Memory B cell (primary cell): Measurements from ENCODE around the gene NUP37.

Experiments used
- ATAC-seq: fragments of 150-1000 bp; cut with Tn5 transposase; 2 replicates; pipeline ENCODE4 v1.10.0; 2021; ENCODE audit warnings: low read depth, mild to moderate bottlenecking, moderate library complexity
- DNase-seq, 2 donors: peaks; one replicate each; pipeline ENCODE4 v3.0.0; 2022; ENCODE audit warnings: low spot score in 2 of 2
- H3K27ac Mint-ChIP-seq: one replicate; pipeline ENCODE4 v1.8.0; 2022; ENCODE audit warnings: mild to moderate bottlenecking, moderate library complexity, mixed read lengths
- H3K27me3 Mint-ChIP-seq: one replicate; pipeline ENCODE4 v1.8.0; 2022; ENCODE audit warnings: mixed read lengths
- H3K36me3 Mint-ChIP-seq: one replicate; pipeline ENCODE4 v1.8.0; 2022; ENCODE audit warnings: mild to moderate bottlenecking, mixed read lengths
- H3K4me1 Mint-ChIP-seq: one replicate; pipeline ENCODE4 v1.8.0; 2022; ENCODE audit warnings: mixed read lengths
- H3K4me3 Mint-ChIP-seq: one replicate; pipeline ENCODE4 v1.8.0; 2022; ENCODE audit warnings: mild to moderate bottlenecking, moderate library complexity, mixed read lengths
- H3K9me3 Mint-ChIP-seq: one replicate; pipeline ENCODE4 v1.8.0; 2022; ENCODE audit warnings: mixed read lengths

Gene NUP37

DNA sequence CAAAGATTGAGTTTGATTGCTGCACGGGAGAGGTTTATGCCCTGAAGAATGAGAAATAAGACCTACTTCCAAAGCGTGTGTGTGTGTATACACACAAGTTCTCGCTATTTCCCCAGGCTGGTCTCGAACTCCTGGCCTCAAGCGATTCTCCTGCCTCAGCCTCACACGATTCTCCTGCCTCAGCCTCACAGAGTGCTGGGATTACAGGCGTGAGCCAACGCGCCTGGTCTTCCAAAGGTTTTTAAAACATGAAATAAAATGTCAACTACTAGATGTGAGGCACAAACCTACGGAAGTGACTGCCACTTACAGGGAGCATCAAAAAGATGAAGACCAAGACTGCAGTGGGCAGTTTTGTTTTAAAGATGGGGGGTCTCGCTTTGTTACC lies 57.5 kb downstream of the NUP37 start:
- Mint-ChIP-seq H3K4me3 (peak overlapping the region; percentile 94), H3K27ac (peak overlapping the region; percentile 100)

GRCh38 chr12:102061560-102062418 lies 58.1 kb downstream of the NUP37 start, which contains the start of gene WASHC3:
TSS of gene WASHC3 (minus strand) at chr12:102061991. CDS start at chr12:102061962, 29 bp downstream.
- Mint-ChIP-seq H3K4me3 (peak within 1 kb of the TSS; percentile 94), H3K4me1 (peaks cover 10% of the 10 kb centered on the region), H3K36me3 (peaks cover 12% of the 10 kb centered on the region), H3K27me3 (no peaks in the 10 kb centered on the region), H3K27ac (peak within 1 kb of the TSS; percentile 100), H3K9me3 (no peaks in the 10 kb centered on the region)
- peak; percentile 85 to 90 for DNase-seq
- peak; percentile 90 for ATAC-seq

More for the DNA sequence above, 57.5 kb downstream of the NUP37 start:
- H3K4me1 Mint-ChIP-seq = peaks cover 9% of the 10 kb centered on the region
- ATAC-seq (no peak), DNase-seq (no peak)
- H3K9me3 Mint-ChIP-seq = no peaks in the 10 kb centered on the region
- no peaks in the 10 kb centered on the region for H3K27me3 Mint-ChIP-seq
- peaks cover 9% of the 10 kb centered on the region for H3K36me3 Mint-ChIP-seq

GRCh38 chr12:102061096-102061559 lies 58.8 kb downstream of the NUP37 start:
- peaks cover 18% of the 10 kb centered on the region for H3K36me3 Mint-ChIP-seq
- peak; percentile 25 to 56 for DNase-seq

GRCh38 chr12:102059343-102059742 lies 60.6 kb downstream of the NUP37 start:
- no peaks in the 10 kb centered on the region for H3K9me3 Mint-ChIP-seq
- H3K27me3 Mint-ChIP-seq = no peaks in the 10 kb centered on the region
- peaks cover 26% of the 10 kb centered on the region for H3K36me3 Mint-ChIP-seq
- H3K27ac Mint-ChIP-seq = no peak overlapping the region
- ATAC-seq (no peak), DNase-seq (no peak)
- H3K4me1 Mint-ChIP-seq = peaks cover 16% of the 10 kb centered on the region
- no peak overlapping the region for H3K4me3 Mint-ChIP-seq

More at GRCh38 chr12:102061096-102061559, 58.8 kb downstream of the NUP37 start:
- Mint-ChIP-seq H3K27me3 (no peaks in the 10 kb centered on the region), H3K9me3 (no peaks in the 10 kb centered on the region), H3K27ac (peak overlapping the region; percentile 100), H3K4me3 (peak overlapping the region; percentile 94), H3K4me1 (peaks cover 14% of the 10 kb centered on the region)
- ATAC-seq = peak; percentile 60

DNA sequence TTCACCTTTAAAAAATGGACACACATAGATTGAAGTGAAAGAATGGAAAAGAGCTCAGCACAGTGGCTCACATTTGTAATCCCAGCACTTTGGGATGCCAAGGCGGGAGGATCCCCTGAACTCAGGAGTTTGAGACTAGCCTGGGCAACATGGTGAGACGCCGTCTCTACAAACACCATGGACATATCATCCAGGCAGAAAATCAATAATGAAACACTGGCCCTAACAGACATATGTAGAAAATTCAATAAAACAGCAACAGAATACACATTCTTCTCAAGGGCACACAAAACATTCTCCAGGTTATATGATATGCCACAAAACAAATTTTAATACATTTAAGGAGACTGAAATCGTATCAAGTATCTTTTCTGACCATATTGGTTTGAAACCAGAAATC lies 65.6 kb downstream of the NUP37 start:
- DNase-seq = no peak
- Mint-ChIP-seq H3K9me3 (no peaks in the 10 kb centered on the region), H3K27me3 (no peaks in the 10 kb centered on the region), H3K27ac (no peak overlapping the region), H3K4me3 (no peak overlapping the region), H3K4me1 (peaks cover 16% of the 10 kb centered on the region), H3K36me3 (peaks cover 39% of the 10 kb centered on the region)
- no peak for ATAC-seq

DNA sequence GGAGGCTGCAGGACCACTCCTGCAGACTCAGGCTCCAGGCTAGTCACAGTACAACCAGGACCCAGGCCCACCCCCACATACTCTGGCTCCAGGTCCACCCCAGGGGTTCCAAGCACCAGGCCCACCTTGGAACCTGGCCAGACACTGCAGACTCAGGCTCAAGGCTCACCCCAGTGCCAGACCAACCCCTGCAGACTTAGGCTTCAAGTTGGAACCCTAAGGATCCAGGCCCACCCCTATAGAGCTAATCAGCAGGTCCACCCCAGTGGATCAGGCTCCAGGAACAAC lies 66.9 kb downstream of the NUP37 start:
- ATAC-seq = no peak
- no peak for DNase-seq
- H3K4me3 Mint-ChIP-seq = no peak overlapping the region
- H3K4me1 Mint-ChIP-seq = peaks cover 16% of the 10 kb centered on the region
- no peak overlapping the region for H3K27ac Mint-ChIP-seq
- H3K27me3 Mint-ChIP-seq = no peaks in the 10 kb centered on the region
- no peaks in the 10 kb centered on the region for H3K9me3 Mint-ChIP-seq
- H3K36me3 Mint-ChIP-seq = peaks cover 33% of the 10 kb centered on the region

DNA sequence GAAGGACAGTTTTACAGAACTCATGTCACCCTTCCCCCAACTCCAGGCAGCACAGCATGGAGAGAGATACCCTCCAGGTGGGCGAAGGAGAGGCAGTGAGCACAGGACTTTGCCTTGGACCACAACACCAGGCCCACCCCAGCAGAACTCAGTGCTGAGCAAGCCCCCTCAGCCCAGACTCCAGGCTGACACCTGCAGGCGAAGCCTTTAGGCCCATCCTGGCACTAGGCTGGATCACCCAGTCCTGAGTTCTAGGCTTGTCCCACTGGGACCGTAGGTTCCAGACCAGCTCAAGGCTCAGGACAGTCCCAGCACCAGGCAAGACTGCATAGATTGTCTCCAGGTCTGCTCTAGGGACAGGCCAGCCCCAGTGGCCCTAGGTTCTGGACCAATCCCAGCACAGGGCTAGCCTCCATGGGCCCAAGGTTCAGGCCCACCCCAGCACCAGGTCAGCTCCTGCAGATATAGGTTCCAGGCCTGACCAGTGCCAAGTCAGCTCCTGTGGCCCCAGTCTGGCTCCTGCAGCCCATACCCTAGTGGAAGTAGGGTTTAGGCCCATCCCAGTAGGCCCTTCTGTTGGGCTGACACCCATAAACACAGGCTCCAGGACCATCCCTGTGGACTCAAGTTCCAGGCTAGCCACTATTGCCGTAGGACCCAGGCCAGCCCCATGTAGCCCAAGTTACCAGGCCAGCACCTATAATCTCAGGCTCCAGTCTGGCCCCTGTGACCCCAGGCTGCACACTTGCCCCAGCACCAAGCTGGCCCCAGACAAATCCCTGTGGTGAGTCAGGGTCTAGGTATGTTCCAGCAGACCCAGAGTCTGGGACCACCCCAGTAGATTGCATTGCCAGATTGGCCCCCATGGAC lies 67.5 kb downstream of the NUP37 start:
- no peaks in the 10 kb centered on the region for H3K9me3 Mint-ChIP-seq
- H3K4me1 Mint-ChIP-seq = peaks cover 16% of the 10 kb centered on the region
- H3K27ac Mint-ChIP-seq = no peak overlapping the region
- DNase-seq (no peak), ATAC-seq (no peak)
- no peaks in the 10 kb centered on the region for H3K27me3 Mint-ChIP-seq
- H3K36me3 Mint-ChIP-seq = peaks cover 30% of the 10 kb centered on the region
- no peak overlapping the region for H3K4me3 Mint-ChIP-seq

DNA sequence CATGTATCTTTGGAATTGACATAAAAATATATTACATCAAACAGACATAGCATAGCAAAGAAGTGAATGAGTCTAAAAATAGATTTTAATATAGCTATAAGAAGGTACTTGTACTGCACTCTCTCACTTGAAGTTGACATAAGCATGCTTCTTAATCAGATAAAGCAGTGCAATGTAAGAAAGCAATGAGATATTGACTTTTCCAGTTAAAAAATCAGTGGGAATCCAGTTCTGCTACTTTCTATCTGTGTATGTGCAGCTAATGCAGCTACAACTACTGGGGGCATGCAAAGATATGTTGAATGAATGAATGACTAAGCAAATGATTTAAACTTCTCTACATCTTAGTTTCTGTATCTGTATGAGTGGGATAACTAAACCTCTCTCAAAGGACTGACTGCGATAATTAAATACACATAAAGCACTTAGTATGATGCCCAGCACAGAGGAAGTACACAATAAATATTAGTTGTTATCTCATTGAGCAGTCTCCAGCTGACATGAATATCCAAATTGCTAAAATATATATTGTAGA lies 68.4 kb downstream of the NUP37 start:
- H3K4me3 Mint-ChIP-seq = no peak overlapping the region
- DNase-seq (no peak), ATAC-seq (no peak)
- peaks cover 24% of the 10 kb centered on the region for H3K36me3 Mint-ChIP-seq
- H3K27me3 Mint-ChIP-seq = no peaks in the 10 kb centered on the region
- H3K4me1 Mint-ChIP-seq = peaks cover 12% of the 10 kb centered on the region
- no peaks in the 10 kb centered on the region for H3K9me3 Mint-ChIP-seq
- peak overlapping the region; percentile 35 for H3K27ac Mint-ChIP-seq

GRCh38 chr12:102050660-102051430 lies 69.1 kb downstream of the NUP37 start:
- DNase-seq = no peak
- H3K27me3 Mint-ChIP-seq = no peaks in the 10 kb centered on the region
- peak overlapping the region; percentile 35 for H3K27ac Mint-ChIP-seq

GRCh38 chr12:102043928-102044327 lies 76.0 kb downstream of the NUP37 start:
- no peak overlapping the region for H3K27ac Mint-ChIP-seq
- ATAC-seq = no peak
- H3K27me3 Mint-ChIP-seq = no peaks in the 10 kb centered on the region
- no peaks in the 10 kb centered on the region for H3K4me1 Mint-ChIP-seq
- peaks cover 11% of the 10 kb centered on the region for H3K36me3 Mint-ChIP-seq
- no peaks in the 10 kb centered on the region for H3K9me3 Mint-ChIP-seq
- H3K4me3 Mint-ChIP-seq = no peak overlapping the region
- DNase-seq = no peak

More at GRCh38 chr12:102050660-102051430, 69.1 kb downstream of the NUP37 start:
- H3K9me3 Mint-ChIP-seq = no peaks in the 10 kb centered on the region
- H3K4me1 Mint-ChIP-seq = peaks cover 11% of the 10 kb centered on the region
- no peak for ATAC-seq
- H3K36me3 Mint-ChIP-seq = peaks cover 22% of the 10 kb centered on the region
- H3K4me3 Mint-ChIP-seq = no peak overlapping the region

DNA sequence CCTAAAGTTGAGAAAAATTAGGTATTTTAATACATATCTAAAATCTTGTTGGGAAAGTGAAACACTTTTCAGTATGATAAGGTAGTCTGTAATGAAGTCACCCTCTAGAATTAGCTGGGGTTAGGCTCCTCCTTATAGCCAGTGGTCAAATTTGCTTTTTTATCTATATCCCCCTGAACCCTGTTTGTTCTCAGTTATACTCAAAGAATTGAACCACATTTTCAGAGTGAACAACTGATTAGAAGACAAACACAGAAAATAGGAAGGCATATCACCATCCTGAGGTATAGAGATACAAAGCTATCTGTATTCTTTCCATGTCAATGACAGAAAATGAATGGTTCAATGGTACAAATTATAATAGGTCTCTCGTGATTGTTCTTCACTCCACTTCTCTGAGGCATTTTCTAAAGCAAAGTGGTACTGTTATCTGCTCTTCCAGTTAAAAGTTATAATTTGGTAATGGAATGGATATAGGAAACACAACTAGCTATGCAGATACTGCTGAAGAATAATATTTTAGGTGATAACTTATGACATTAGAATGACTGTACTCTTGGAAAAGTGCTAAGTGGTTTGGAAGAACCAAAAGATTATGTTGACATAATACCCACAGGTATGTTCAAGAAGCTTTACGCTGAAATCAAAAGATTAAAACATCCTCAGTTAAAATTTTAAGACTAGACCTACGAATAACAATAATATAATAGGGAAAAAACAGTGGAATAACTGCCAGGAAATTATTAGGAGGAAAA lies 85.7 kb downstream of the NUP37 start:
- no peak overlapping the region for H3K27ac Mint-ChIP-seq
- H3K4me3 Mint-ChIP-seq = no peak overlapping the region
- DNase-seq (no peak), ATAC-seq (no peak)
- peaks cover 31% of the 10 kb centered on the region for H3K36me3 Mint-ChIP-seq
- H3K9me3 Mint-ChIP-seq = no peaks in the 10 kb centered on the region
- no peaks in the 10 kb centered on the region for H3K4me1 Mint-ChIP-seq
- no peaks in the 10 kb centered on the region for H3K27me3 Mint-ChIP-seq

DNA sequence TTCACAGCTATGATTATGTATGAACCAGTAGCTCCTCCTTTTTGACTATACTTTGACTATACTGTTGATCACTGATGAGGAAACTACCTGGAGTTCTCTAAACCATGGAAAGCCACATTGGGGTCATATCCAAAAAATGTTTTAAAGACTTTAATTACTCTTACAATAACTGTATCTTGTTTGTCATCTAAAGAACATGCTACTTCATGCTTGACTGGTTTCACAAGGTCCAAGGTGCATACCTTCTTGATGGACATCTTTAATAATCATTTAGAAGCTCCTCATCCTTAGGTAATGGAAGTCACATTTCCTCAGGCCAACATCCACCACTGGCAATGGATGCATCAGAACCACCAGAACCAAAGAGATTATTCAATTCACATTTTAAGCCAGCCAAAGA lies 88.1 kb downstream of the NUP37 start:
- no peaks in the 10 kb centered on the region for H3K4me1 Mint-ChIP-seq
- no peak for ATAC-seq
- H3K27ac Mint-ChIP-seq = no peak overlapping the region

GRCh38 chr12:102029141-102029540 lies 90.8 kb downstream of the NUP37 start:
- ATAC-seq = no peak
- H3K36me3 Mint-ChIP-seq = peaks cover 24% of the 10 kb centered on the region
- H3K9me3 Mint-ChIP-seq = no peaks in the 10 kb centered on the region
- no peak overlapping the region for H3K27ac Mint-ChIP-seq
- no peak overlapping the region for H3K4me3 Mint-ChIP-seq
- no peak for DNase-seq
- H3K27me3 Mint-ChIP-seq = no peaks in the 10 kb centered on the region
- H3K4me1 Mint-ChIP-seq = peaks cover 2% of the 10 kb centered on the region

More for the DNA sequence above, 88.1 kb downstream of the NUP37 start:
- Mint-ChIP-seq H3K4me3 (no peak overlapping the region), H3K36me3 (peaks cover 34% of the 10 kb centered on the region), H3K27me3 (no peaks in the 10 kb centered on the region), H3K9me3 (no peaks in the 10 kb centered on the region)
- no peak for DNase-seq
